HEK293 (cell line): ENCODE data around the gene CBX8.
A peak's percentile ranks its signal among the peaks of the same experiment; 100 is the strongest.

ENCODE experiments used
- ATF2 ChIP-seq: fragments of 450-650 bp; formaldehyde crosslinking; IDR thresholded peaks from 2 replicates; pipeline ENCODE4 v1.5.1; 2016; ENCODE audit warnings: missing biosample characterization, missing genetic modification characterization, low read depth
- BCL11B ChIP-seq: fragments of 450-650 bp; formaldehyde crosslinking; IDR thresholded peaks from 2 replicates; pipeline ENCODE4 v1.5.1; 2016; ENCODE audit warnings: low read depth, missing biosample characterization, missing genetic modification characterization
- GLI2 ChIP-seq: fragments of 450-650 bp; formaldehyde crosslinking; IDR thresholded peaks from 2 replicates; pipeline ENCODE4; 2017; ENCODE audit warnings: missing biosample characterization, missing genetic modification characterization, low read depth, borderline replicate concordance
- GLIS2 ChIP-seq: fragments of 450-650 bp; formaldehyde crosslinking; IDR thresholded peaks from 2 replicates; pipeline ENCODE4 v1.5.1; 2016; ENCODE audit warnings: missing biosample characterization, missing genetic modification characterization
- HOXA7 ChIP-seq: sonication (generic); formaldehyde crosslinking; IDR thresholded peaks from 2 replicates; pipeline ENCODE4 v1.8.1; 2022; ENCODE audit warnings: missing genetic modification reagents, borderline replicate concordance
- KLF17 ChIP-seq: fragments of 450-650 bp; formaldehyde crosslinking; IDR thresholded peaks from 2 replicates; pipeline ENCODE4 v1.5.1; 2016; ENCODE audit warnings: missing biosample characterization, missing genetic modification characterization
- PRDM1 ChIP-seq: fragments of 450-650 bp; formaldehyde crosslinking; IDR thresholded peaks from 2 replicates; pipeline ENCODE4; 2016; ENCODE audit warnings: missing biosample characterization, missing genetic modification characterization
- PRDM6 ChIP-seq: fragments of 450-650 bp; formaldehyde crosslinking; IDR thresholded peaks from 2 replicates; pipeline ENCODE4 v1.5.1; 2017; ENCODE audit warnings: missing biosample characterization, missing genetic modification characterization
- TCF7L2 ChIP-seq: IDR thresholded peaks from 2 replicates; pipeline ENCODE4 v1.6.1; 2011; ENCODE audit warnings: low read depth, mild to moderate bottlenecking, inconsistent platforms, low read length, moderate library complexity, borderline replicate concordance
- ZBTB11 ChIP-seq: fragments of 450-650 bp; formaldehyde crosslinking; conservative IDR thresholded peaks from 2 replicates; pipeline ENCODE4 v1.5.1; 2016; ENCODE audit warnings: low read depth, missing biosample characterization, missing genetic modification characterization
- ZBTB17 ChIP-seq: fragments of 450-650 bp; formaldehyde crosslinking; IDR thresholded peaks from 2 replicates; pipeline ENCODE4 v1.5.1; 2016; ENCODE audit warnings: missing biosample characterization, missing genetic modification characterization
- ZBTB48 ChIP-seq: fragments of 450-650 bp; formaldehyde crosslinking; IDR thresholded peaks from 2 replicates; pipeline ENCODE4 v1.5.1; 2016; ENCODE audit warnings: missing biosample characterization, missing genetic modification characterization
- ZNF112 ChIP-seq: fragments of 450-650 bp; formaldehyde crosslinking; IDR thresholded peaks from 2 replicates; pipeline ENCODE4 v1.5.0; 2017; ENCODE audit warnings: missing biosample characterization, missing genetic modification characterization
- ZNF140 ChIP-seq: fragments of 450-650 bp; formaldehyde crosslinking; IDR thresholded peaks from 2 replicates; pipeline ENCODE4 v1.5.1; 2016; ENCODE audit warnings: missing biosample characterization, missing genetic modification characterization
- ZNF184 ChIP-seq: fragments of 450-650 bp; IDR thresholded peaks from 2 replicates; pipeline ENCODE4 v1.5.1; 2018; ENCODE audit warnings: missing biosample characterization, mild to moderate bottlenecking, missing genetic modification characterization
- ZNF202 ChIP-seq: fragments of 450-650 bp; formaldehyde crosslinking; IDR thresholded peaks from 2 replicates; pipeline ENCODE4 v1.5.1; 2016; ENCODE audit warnings: missing biosample characterization, missing genetic modification characterization, borderline replicate concordance
- ZNF211 ChIP-seq: fragments of 450-650 bp; formaldehyde crosslinking; IDR thresholded peaks from 2 replicates; pipeline ENCODE4 v1.5.1; 2016; ENCODE audit warnings: low read depth, missing biosample characterization, missing genetic modification characterization
- ZNF214 ChIP-seq: fragments of 450-650 bp; formaldehyde crosslinking; IDR thresholded peaks from 2 replicates; pipeline ENCODE4 v1.5.1; 2017; ENCODE audit warnings: missing biosample characterization, mild to moderate bottlenecking, missing genetic modification characterization, borderline replicate concordance
- ZNF248 ChIP-seq: fragments of 450-650 bp; formaldehyde crosslinking; IDR thresholded peaks from 2 replicates; pipeline ENCODE4 v1.5.1; 2017; ENCODE audit warnings: missing biosample characterization, missing genetic modification characterization
- ZNF366 ChIP-seq: fragments of 450-650 bp; formaldehyde crosslinking; conservative IDR thresholded peaks from 2 replicates; pipeline ENCODE4 v1.5.1; 2016; ENCODE audit warnings: missing biosample characterization, missing genetic modification characterization
- ZNF37A ChIP-seq: fragments of 450-650 bp; IDR thresholded peaks from 2 replicates; pipeline ENCODE4 v1.5.1; 2018; ENCODE audit warnings: missing biosample characterization, missing genetic modification characterization
- ZNF433 ChIP-seq: fragments of 450-650 bp; formaldehyde crosslinking; IDR thresholded peaks from 2 replicates; pipeline ENCODE4 v1.5.1; 2016; ENCODE audit warnings: missing biosample characterization, missing genetic modification characterization, low read depth
- ZNF501 ChIP-seq: fragments of 450-650 bp; formaldehyde crosslinking; IDR thresholded peaks from 2 replicates; pipeline ENCODE4 v1.5.1; 2016; ENCODE audit warnings: missing biosample characterization, missing genetic modification characterization
- ZNF514 ChIP-seq: fragments of 450-650 bp; formaldehyde crosslinking; IDR thresholded peaks from 2 replicates; pipeline ENCODE4 v1.5.1; 2016; ENCODE audit warnings: missing biosample characterization, missing genetic modification characterization
- ZNF521 ChIP-seq: fragments of 450-650 bp; formaldehyde crosslinking; IDR thresholded peaks from 2 replicates; pipeline ENCODE4 v1.5.1; 2017; ENCODE audit warnings: missing biosample characterization, mild to moderate bottlenecking, missing genetic modification characterization
- ZNF529 ChIP-seq: fragments of 450-650 bp; formaldehyde crosslinking; IDR thresholded peaks from 2 replicates; pipeline ENCODE4 v1.5.1; 2017; ENCODE audit warnings: missing genetic modification characterization, missing biosample characterization; ENCODE audit not compliant: insufficient replicate concordance
- ZNF549 ChIP-seq: fragments of 450-650 bp; IDR thresholded peaks from 2 replicates; pipeline ENCODE4 v1.5.1; 2018; ENCODE audit warnings: missing biosample characterization, missing genetic modification characterization, mild to moderate bottlenecking, inconsistent platforms, moderate library complexity
- ZNF555 ChIP-seq: fragments of 450-650 bp; formaldehyde crosslinking; conservative IDR thresholded peaks from 2 replicates; pipeline ENCODE4 v1.5.1; 2017; ENCODE audit warnings: missing biosample characterization, mild to moderate bottlenecking, missing genetic modification characterization, inconsistent platforms
- ZNF776 ChIP-seq: fragments of 450-650 bp; formaldehyde crosslinking; IDR thresholded peaks from 2 replicates; pipeline ENCODE4 v1.5.0; 2017; ENCODE audit warnings: missing biosample characterization, missing genetic modification characterization, borderline replicate concordance
- ZNF785 ChIP-seq: fragments of 450-650 bp; formaldehyde crosslinking; IDR thresholded peaks from 2 replicates; pipeline ENCODE4 v1.5.1; 2016; ENCODE audit warnings: missing biosample characterization, missing genetic modification characterization
- ZNF791 ChIP-seq: fragments of 450-650 bp; formaldehyde crosslinking; IDR thresholded peaks from 2 replicates; pipeline ENCODE4 v1.5.1; 2016; ENCODE audit warnings: missing biosample characterization, missing genetic modification characterization
- ZNF792 ChIP-seq: fragments of 450-650 bp; formaldehyde crosslinking; IDR thresholded peaks from 2 replicates; pipeline ENCODE4 v1.5.1; 2016; ENCODE audit warnings: missing biosample characterization, missing genetic modification characterization
- ZNF830 ChIP-seq: fragments of 450-650 bp; IDR thresholded peaks from 2 replicates; pipeline ENCODE4 v1.5.0; 2018; ENCODE audit warnings: missing biosample characterization, missing genetic modification characterization, low read depth, mild to moderate bottlenecking, moderate library complexity
- ZSCAN23 ChIP-seq: fragments of 450-650 bp; formaldehyde crosslinking; IDR thresholded peaks from 2 replicates; pipeline ENCODE4 v1.5.1; 2016; ENCODE audit warnings: missing biosample characterization, missing genetic modification characterization

Gene CBX8

GRCh38 chr17:79810130-79811010 lies 13.5 kb upstream of the CBX8 start (continued):
- TF ChIP-seq GLI2 (tag by site-specific recombination) (no peak), ZNF211 (tag by site-specific recombination) (no peak), BCL11B (tag by site-specific recombination) (peak; percentile 16; the same call in 1 of the 2 replicates), ZNF521 (tag by site-specific recombination) (no peak), ZNF555 (no peak), ZNF776 (no peak), ZBTB17 (peak; percentile 38), ZNF184 (tag by site-specific recombination) (no peak), ZSCAN23 (tag by site-specific recombination) (no peak), ZNF501 (tag by site-specific recombination) (no peak), ZNF792 (tag by site-specific recombination) (no peak), ATF2 (tag by site-specific recombination) (no peak), ZNF791 (tag by site-specific recombination) (no peak), TCF7L2 (no peak), ZNF140 (tag by site-specific recombination) (no peak), ZNF112 (no peak), ZNF514 (tag by site-specific recombination) (no peak), GLIS2 (tag by site-specific recombination) (peak; percentile 61), KLF17 (tag by site-specific recombination) (peak; percentile 91), ZNF366 (tag by site-specific recombination) (no peak; the same call in 1 of the 2 replicates), ZNF830 (tag by site-specific recombination) (no peak), HOXA7 (CRISPR knock-in tag) (no peak), ZNF37A (tag by site-specific recombination) (no peak), ZNF529 (tag by site-specific recombination) (no peak), ZBTB48 (tag by site-specific recombination) (no peak), ZNF202 (tag by site-specific recombination) (no peak), PRDM1 (tag by site-specific recombination) (peak; percentile 58; the same call in 1 of the 2 replicates), ZNF549 (tag by site-specific recombination) (no peak), ZNF433 (no peak), ZNF785 (tag by site-specific recombination) (peak; percentile 71; the same call in 1 of the 2 replicates), ZBTB11 (tag by site-specific recombination) (no peak), ZNF214 (no peak), ZNF248 (tag by site-specific recombination) (no peak), PRDM6 (tag by site-specific recombination) (peak; percentile 54)
